A549 (cell line): ENCODE data around the gene CREM. TPM values are rescaled to one million over a fixed set of nuclear protein-coding genes. Genes with fewer than 3 reads are reported as not detected.

ENCODE experiments used
- ATAC-seq, 2 experiments: fragments of 200-7000 bp in 1 of 2; fragments of >200 bp in 1 of 2; cut with Nextera tagmentation in 1 of 2; cut with Tn5 transposase in 1 of 2; 3 replicates each; pipeline versions ENCODE4 v1.8.0 to v1.9.1; 2018 to 2020; ENCODE audit warnings: mild to moderate bottlenecking in 1 of 2, moderate library complexity in 1 of 2
- CTCF ChIA-PET: fragments of 300-600 bp; sonication (Branson Sonifier 250); formaldehyde crosslinking; extraction: SDS; loops from one replicate; lab custom pipeline; 2021; ENCODE audit warnings: antibody characterized with exemption, inconsistent platforms; lab: Yijun Ruan, JAX
- POLR2A ChIA-PET: fragments of 350-600 bp; formaldehyde crosslinking; extraction: SDS; loops from one replicate; lab custom pipeline; 2021; ENCODE audit warnings: antibody characterized with exemption, inconsistent platforms; lab: Yijun Ruan, JAX
- DNase-seq, 2 experiments: peaks; one replicate each; pipeline versions ENCODE4 v3.0.0 to v3.0.0-alpha.2; 2011 to 2016; ENCODE audit warnings: low read depth in 1 of 2, low spot score in 1 of 2
- FAIRE-seq: peaks from 2 replicates; lab custom pipeline; 2011; peaks lifted over from hg19 to GRCh38; lab: Jason Lieb, UNC
- H3K27ac ChIP-seq, 2 experiments: fragments of >200 bp; sonication (Bioruptor Twin); formaldehyde crosslinking; 3 replicates each; pipeline ENCODE4 v1.5.1; 2016 to 2017
- H3K4me1 ChIP-seq: fragments of >200 bp; sonication (Bioruptor Twin); formaldehyde crosslinking; 3 replicates; pipeline ENCODE4 v1.6.1; 2016
- H3K4me2 ChIP-seq: fragments of >200 bp; sonication (Bioruptor Twin); formaldehyde crosslinking; 3 replicates; pipeline ENCODE4 v1.6.1; 2016
- H3K4me3 ChIP-seq: fragments of >200 bp; sonication (Bioruptor Twin); formaldehyde crosslinking; 3 replicates; pipeline ENCODE4 v1.5.1; 2016
- H3K9me3 ChIP-seq: fragments of >200 bp; sonication (Bioruptor Twin); formaldehyde crosslinking; 3 replicates; pipeline ENCODE4 v1.6.1; 2016
- ATOH8 ChIP-seq: fragments of 250-450 bp; sonication (Bioruptor Pico); IDR thresholded peaks from 2 replicates; pipeline ENCODE4 v1.5.0; 2020; ENCODE audit warnings: low read depth, mild to moderate bottlenecking, moderate library complexity
- CBX2 ChIP-seq: fragments of 200-600 bp; sonication (generic); IDR thresholded peaks from 2 replicates; pipeline ENCODE4 v1.6.1; 2016; ENCODE audit warnings: low read depth, mild to moderate bottlenecking, borderline replicate concordance
- CEBPB ChIP-seq, 2 experiments: fragments of >200 bp in 1 of 2; sonication (Bioruptor Twin) in 1 of 2; formaldehyde crosslinking in 1 of 2; IDR thresholded peaks; 2 replicates each; pipeline ENCODE4 v1.6.1; 2012 to 2016
- CHD4 ChIP-seq: fragments of 200-600 bp; sonication (generic); IDR thresholded peaks from 2 replicates; pipeline ENCODE4 v1.6.1; 2016; ENCODE audit warnings: antibody characterized with exemption, mild to moderate bottlenecking, borderline replicate concordance
- E2F6 ChIP-seq: IDR thresholded peaks from 2 replicates; pipeline ENCODE4 v1.6.1; 2012; ENCODE audit warnings: low read depth, borderline replicate concordance
- EHF ChIP-seq: fragments of 250-450 bp; sonication (Bioruptor Pico); IDR thresholded peaks from 2 replicates; pipeline ENCODE4 v1.5.0; 2020; ENCODE audit warnings: mild to moderate bottlenecking
- EHMT2 ChIP-seq: fragments of 200-600 bp; sonication (generic); IDR thresholded peaks from 2 replicates; pipeline ENCODE4 v1.6.1; 2016; ENCODE audit warnings: antibody characterized with exemption, low read depth, mild to moderate bottlenecking, moderate library complexity
- EP300 ChIP-seq, 2 experiments: fragments of >200 bp; sonication (Bioruptor Twin); formaldehyde crosslinking; IDR thresholded peaks; 2 replicates in 1 of 2; 3 replicates in 1 of 2; pipeline ENCODE4 v1.6.1; 2016 to 2017
- FOSL2 ChIP-seq, 2 experiments: fragments of 450-650 bp in 1 of 2; fragments of >200 bp in 1 of 2; sonication (Bioruptor Twin) in 1 of 2; formaldehyde crosslinking; IDR thresholded peaks; 2 replicates each; pipeline versions ENCODE4 v1.5.0 to v1.6.1; 2016 to 2020; ENCODE audit warnings: mild to moderate bottlenecking in 1 of 2, moderate library complexity in 1 of 2
- HDAC2 ChIP-seq: fragments of 200-600 bp; sonication (generic); IDR thresholded peaks from 2 replicates; pipeline ENCODE4 v1.6.1; 2016
- HEYL ChIP-seq: fragments of 250-450 bp; sonication (Bioruptor Pico); IDR thresholded peaks from 2 replicates; pipeline ENCODE4 v1.8.0; 2021; ENCODE audit warnings: mild to moderate bottlenecking, moderate library complexity
- HOXA7 ChIP-seq: fragments of 250-450 bp; sonication (Bioruptor Pico); IDR thresholded peaks from 2 replicates; pipeline ENCODE4 v1.5.0; 2020; ENCODE audit warnings: mild to moderate bottlenecking, moderate library complexity
- HOXB5 ChIP-seq: fragments of 250-450 bp; sonication (Bioruptor Pico); IDR thresholded peaks from 2 replicates; pipeline ENCODE4 v1.5.0; 2020; ENCODE audit warnings: mild to moderate bottlenecking, moderate library complexity
- MAFK ChIP-seq: fragments of 450-650 bp; IDR thresholded peaks from 2 replicates; pipeline ENCODE4 v1.6.1; 2014; ENCODE audit not compliant: partially characterized antibody
- MAX ChIP-seq: IDR thresholded peaks from 2 replicates; pipeline ENCODE4 v1.6.1; 2012
- POLR2A ChIP-seq: IDR thresholded peaks from 2 replicates; pipeline ENCODE4 v1.6.1; 2012; ENCODE audit warnings: mild to moderate bottlenecking, low read length
- RAD21 ChIP-seq, 2 experiments: fragments of >200 bp in 1 of 2; sonication (Bioruptor Twin) in 1 of 2; formaldehyde crosslinking in 1 of 2; IDR thresholded peaks in 1 of 2; conservative IDR thresholded peaks in 1 of 2; 2 replicates in 1 of 2; 3 replicates in 1 of 2; pipeline ENCODE4 v1.6.1; 2012 to 2018; ENCODE audit warnings: inconsistent platforms in 1 of 2
- RCOR1 ChIP-seq: fragments of 150-350 bp; IDR thresholded peaks from 2 replicates; pipeline ENCODE4 v1.6.1; 2014; ENCODE audit warnings: antibody characterized with exemption, low read length, low read depth
- REST ChIP-seq: fragments of 200-600 bp; sonication (generic); IDR thresholded peaks from 2 replicates; pipeline ENCODE4 v1.6.1; 2016; ENCODE audit warnings: antibody characterized with exemption, mild to moderate bottlenecking, moderate library complexity
- USF2 ChIP-seq: fragments of 450-650 bp; IDR thresholded peaks from 2 replicates; pipeline ENCODE4 v1.6.1; 2014; ENCODE audit warnings: antibody characterized with exemption
- ZFP36 ChIP-seq: fragments of 450-650 bp; IDR thresholded peaks from 2 replicates; pipeline ENCODE4 v1.6.1; 2014; ENCODE audit warnings: borderline replicate concordance; ENCODE audit not compliant: partially characterized antibody
- ZSCAN20 ChIP-seq: fragments of 250-450 bp; sonication (Bioruptor Pico); IDR thresholded peaks from 2 replicates; pipeline ENCODE4 v1.8.0; 2022; ENCODE audit warnings: mild to moderate bottlenecking, moderate library complexity
- WGBS: methylation state at CpG from one replicate; pipeline ENCODE4 v1.1.6; 2017; ENCODE audit errors: missing lambda C conversion rate; 5-methylcytosine and 5-hydroxymethylcytosine counted together
- polyA plus RNA-seq, 4 experiments: library from polyadenylated mRNA; depleted of rRNA in 3 of 4; stranded (reverse); fragments of >200 nt; fragmentation: RNase III in 1 of 4; extraction: RNeasy Plus Mini Kit Qiagen cat#74134 plus additional on column Dnase treatment in 1 of 4; gene quantifications; 2 replicates in 3 of 4; 3 replicates in 1 of 4; pipeline ENCODE4 v1.2.3, GENCODE V29; 2011 to 2017

CREM gene
- polyA plus RNA-seq, 2 of the 4 experiments (the other 2 are of a cell fraction), result 53.3 to 112 TPM

GRCh38 chr10:35166607-35167006, 40.0 kb downstream of the CREM start:
- ATAC-seq (no peak), DNase-seq (no peak), FAIRE-seq (no peak)
- no peak for TF ChIP-seq E2F6
- no peak for TF ChIP-seq HOXB5 (CRISPR knock-in tag)
- TF ChIP-seq ZSCAN20 (CRISPR knock-in tag), result no peak
- no peak for TF ChIP-seq CBX2
- TF ChIP-seq MAFK, result peak; percentile 59
- TF ChIP-seq HDAC2, result no peak
- 85% methylated on average over 6 of the region's 6 CpGs for WGBS
- H3K9me3 ChIP-seq, result no peaks in the 10 kb centered on the region
- no peak overlapping the region for H3K4me2 ChIP-seq
- H3K4me1 ChIP-seq, result no peaks in the 10 kb centered on the region
- ChIA-PET CTCF (interaction anchor here (2.7 kb wide), 1 partner anchor 29 kb away, joined by 11 read pairs; no protein-coding TSS in a partner anchor), POLR2A (no interaction called here)
- no peak overlapping the region for H3K27ac ChIP-seq
- no peak overlapping the region for H3K4me3 ChIP-seq

- no peaks in the 10 kb centered on the region for H3K9me3 ChIP-seq
- no peak overlapping the region for H3K4me2 ChIP-seq
- TF ChIP-seq RAD21 (conservative IDR thresholded peaks at IDR 0.05 in 1 of 2, IDR thresholded peaks at IDR 0.05 in 1 of 2) (no peak), RCOR1 (no peak)
- H3K4me1 ChIP-seq, result no peaks in the 10 kb centered on the region
- 90% methylated on average over 2 of the region's 2 CpGs for WGBS
- no peak overlapping the region for H3K27ac ChIP-seq
- H3K4me3 ChIP-seq, result no peak overlapping the region
- POLR2A ChIA-PET, result no interaction called here
- CTCF ChIA-PET, result interaction anchor here (2.7 kb wide), 1 partner anchor 29 kb away, joined by 11 read pairs; no protein-coding TSS in a partner anchor
- ATAC-seq (no peak), FAIRE-seq (no peak), DNase-seq (no peak)
These were observed 40.7 kb downstream of the CREM start for GRCh38 chr10:35167342-35167741.

GRCh38 chr10:35172146-35172545, 45.5 kb downstream of the CREM start:
- WGBS, result 87% methylated on average over 1 of the region's 1 CpG
- ChIA-PET POLR2A (no interaction called here), CTCF (interaction anchor here (1.0 to 2.0 kb wide), 4 partner anchors 11 to 52 kb away, joined by 3 to 7 read pairs (median 5); no protein-coding TSS in a partner anchor)
- Histone ChIP-seq H3K4me1 (no peaks in the 10 kb centered on the region), H3K4me3 (no peak overlapping the region), H3K4me2 (no peak overlapping the region), H3K9me3 (no peaks in the 10 kb centered on the region), H3K27ac (no peak overlapping the region)
- no peak for FAIRE-seq
- ATAC-seq, result no peak
- no peak for DNase-seq
- TF ChIP-seq CHD4 (no peak), HDAC2 (no peak), HOXA7 (CRISPR knock-in tag) (no peak), USF2 (no peak), ZFP36 (no peak), EHF (CRISPR knock-in tag) (no peak), POLR2A (no peak), REST (no peak), EP300 (IDR thresholded peaks at IDR 0.05) (no peak), ZSCAN20 (CRISPR knock-in tag) (no peak), HOXB5 (CRISPR knock-in tag) (no peak), FOSL2 (IDR thresholded peaks at IDR 0.05) (no peak), FOSL2 (CRISPR knock-in tag; IDR thresholded peaks at IDR 0.05) (no peak), MAFK (no peak), HEYL (CRISPR knock-in tag) (no peak), MAX (no peak), CEBPB (IDR thresholded peaks at IDR 0.05) (no peak), ATOH8 (CRISPR knock-in tag) (no peak), RCOR1 (no peak), EHMT2 (no peak)
